GM18909 (cell line): ENCODE data around the gene GLI1.
"Not testable (repeated sequence)": the region's sequence is repeated elsewhere in the genome, so short reads cannot be mapped to it uniquely, and the experiment has no call there.

ENCODE experiments used
- ATAC-seq: cut with Tn5 transposase; IDR thresholded peaks from one replicate; pipeline ENCODE4 v1.9.1; 2021; ENCODE audit warnings: mild to moderate bottlenecking; ENCODE audit not compliant: unreplicated experiment, poor library complexity

GLI1 gene

DNA sequence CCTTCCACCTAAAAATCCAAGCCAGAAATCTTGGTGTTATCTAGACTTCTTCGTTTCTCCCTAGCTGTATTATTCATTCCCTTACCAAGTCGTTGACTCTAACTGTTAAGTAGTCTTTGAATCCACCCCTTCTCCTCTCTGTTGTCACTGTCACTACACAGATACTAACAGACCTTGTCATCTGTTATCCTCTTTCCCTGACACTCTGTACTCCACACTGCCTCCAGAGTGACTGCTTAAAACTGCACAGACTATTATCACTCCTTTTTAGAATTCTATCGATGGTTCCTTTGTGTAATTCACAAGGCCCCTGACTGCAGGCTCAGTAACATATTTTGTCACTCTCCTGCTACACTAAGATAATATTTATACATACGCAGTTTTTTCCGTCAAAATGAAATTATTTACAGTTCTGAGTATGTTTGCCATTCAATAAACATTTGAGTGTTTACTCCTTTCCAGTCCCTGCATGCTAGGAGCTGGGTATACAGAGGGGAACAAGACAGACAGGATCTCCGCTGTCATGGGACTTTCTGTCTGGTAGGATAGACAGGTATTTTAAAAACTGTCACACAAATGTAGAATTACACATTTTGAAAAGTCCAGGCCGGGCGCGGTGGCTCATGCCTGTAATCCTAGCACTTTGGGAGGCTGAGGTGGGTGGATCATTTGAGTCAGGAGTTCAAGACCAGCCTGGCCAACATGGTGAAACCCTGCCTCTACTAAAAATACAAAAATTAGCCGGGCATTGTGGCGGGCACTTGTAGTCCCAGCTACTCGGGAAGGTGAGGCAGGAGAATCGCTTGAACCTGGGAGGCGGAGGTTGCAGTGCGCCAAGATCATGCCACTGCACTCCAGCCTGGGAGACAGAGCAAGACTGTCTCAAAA is 32.1 kb downstream of the GLI1 start:
- no peak for ATAC-seq

DNA sequence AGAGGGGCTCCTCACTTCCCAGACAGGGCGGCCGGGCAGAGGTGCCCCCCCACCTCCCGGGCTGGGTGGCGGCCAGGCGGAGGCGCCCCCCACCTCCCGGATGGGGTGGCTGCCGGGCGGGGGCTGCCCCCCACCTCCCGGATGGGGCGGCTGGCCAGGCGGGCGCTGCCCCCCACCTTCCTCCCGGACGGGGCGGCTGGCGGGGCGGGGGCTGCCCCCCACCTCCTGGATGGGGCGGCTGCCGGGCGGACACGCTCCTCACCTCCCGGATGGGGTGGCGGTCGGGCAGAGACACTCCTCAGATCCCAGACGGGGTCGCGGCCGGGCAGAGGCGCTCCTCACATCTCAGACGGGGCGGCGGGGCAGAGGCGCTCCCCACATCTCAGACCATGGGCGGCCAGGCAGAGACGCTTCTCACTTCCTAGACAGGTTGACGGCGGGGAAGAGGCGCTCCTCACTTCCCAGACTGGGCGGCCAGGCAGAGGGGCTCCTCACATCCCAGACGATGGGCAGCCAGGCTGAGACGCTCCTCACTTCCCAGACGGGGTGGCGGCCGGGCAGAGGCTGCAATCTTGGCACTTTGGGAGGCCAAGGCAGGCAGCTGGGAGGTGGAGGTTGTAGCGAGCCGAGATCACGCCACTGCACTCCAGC is 35.6 kb downstream of the GLI1 start:
- not testable (repeated sequence) for ATAC-seq

DNA sequence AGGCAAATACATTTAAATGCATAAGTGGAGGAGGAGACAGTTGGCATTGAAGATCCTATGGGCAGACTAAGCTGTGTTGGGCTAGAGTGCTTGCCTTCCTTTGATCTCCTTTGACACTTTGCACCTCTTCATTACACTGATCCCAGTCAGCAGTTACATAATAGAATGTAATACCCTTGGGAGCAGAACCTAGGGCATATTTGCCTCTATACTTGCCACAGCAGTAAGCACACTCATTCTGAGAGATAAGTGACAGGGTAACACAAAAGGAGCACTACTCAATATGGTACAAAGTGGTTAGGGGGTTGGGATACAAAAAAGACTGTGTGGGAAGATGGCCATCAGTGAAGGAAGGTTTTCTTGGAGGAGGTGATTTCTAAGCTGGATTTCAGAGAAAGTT is 37.2 kb downstream of the GLI1 start:
- ATAC-seq: no peak

DNA sequence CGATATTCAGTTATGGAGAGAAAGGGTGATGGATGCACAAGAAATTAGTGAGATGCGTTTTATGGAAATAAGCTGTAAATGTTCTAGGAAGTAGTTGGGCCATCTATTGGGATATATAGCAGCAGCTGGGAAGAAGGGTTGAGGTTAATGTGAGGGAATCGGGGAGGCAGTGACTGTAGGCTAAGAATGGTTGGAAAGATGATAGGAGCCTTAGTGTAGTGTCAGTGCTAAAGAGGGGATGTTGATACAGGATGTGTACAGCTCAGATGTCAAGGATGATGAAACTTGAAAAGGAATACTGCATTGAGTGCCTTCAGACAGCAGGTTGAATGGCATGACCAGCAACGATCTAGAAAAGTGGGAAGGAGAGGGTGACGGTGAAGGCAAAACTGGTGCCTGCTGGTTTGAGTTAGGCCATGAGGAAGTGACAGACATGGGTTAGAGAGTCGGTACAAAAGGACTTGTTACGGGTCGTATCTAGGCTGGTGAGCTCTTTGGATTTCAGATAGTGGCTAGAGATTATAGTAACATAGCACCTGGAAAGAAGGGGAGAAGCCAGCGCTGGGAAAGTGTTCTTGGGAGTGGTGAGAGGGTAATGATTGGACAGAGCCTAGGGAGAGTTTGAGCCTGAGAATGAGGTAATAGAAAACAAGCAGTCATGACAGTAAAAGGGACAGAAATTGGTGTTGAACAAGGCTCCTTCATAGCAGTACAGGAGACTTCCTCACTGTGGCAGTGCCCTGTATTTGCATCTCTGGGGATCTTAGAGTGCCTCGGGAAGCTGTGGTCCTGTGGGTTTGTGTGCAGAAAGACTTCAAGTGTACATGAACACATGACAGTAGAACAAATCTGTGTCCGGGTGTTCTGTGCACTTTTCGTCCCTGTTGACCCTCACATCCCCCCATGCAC is 37.9 kb downstream of the GLI1 start:
- no peak for ATAC-seq

DNA sequence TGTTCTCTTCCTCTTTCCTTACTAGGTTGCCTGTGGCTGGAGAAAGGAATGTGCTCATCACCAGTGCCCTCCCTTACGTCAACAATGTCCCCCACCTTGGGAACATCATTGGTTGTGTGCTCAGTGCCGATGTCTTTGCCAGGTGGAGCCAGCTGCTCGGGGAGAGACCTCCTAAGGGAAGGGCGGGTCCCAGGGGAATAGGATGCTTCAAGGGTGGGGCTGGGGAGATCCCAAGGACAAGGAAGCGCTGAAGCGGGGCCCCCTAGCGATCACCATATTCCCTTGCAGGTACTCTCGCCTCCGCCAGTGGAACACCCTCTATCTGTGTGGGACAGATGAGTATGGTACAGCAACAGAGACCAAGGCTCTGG is 38.5 kb downstream of the GLI1 start:
- no peak for ATAC-seq

DNA sequence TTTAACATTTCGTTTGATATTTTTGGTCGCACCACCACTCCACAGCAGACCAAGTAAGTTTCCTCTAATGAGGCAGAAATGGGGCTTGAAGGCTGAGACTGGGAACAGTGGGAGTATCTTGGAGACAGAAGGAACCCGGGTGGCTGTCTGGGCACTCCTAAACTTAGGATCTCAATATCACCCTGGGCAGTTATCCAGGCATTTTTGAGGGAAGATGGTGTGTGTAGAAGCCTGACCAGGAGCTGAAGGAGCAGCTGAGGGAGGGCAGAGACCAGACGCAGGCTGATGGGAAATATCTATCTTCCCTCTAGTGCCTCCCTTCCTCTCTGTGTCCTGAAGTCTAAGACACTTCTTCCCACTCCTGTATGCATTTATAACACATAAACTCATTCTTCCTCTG is 39.0 kb downstream of the GLI1 start:
- no peak for ATAC-seq

DNA sequence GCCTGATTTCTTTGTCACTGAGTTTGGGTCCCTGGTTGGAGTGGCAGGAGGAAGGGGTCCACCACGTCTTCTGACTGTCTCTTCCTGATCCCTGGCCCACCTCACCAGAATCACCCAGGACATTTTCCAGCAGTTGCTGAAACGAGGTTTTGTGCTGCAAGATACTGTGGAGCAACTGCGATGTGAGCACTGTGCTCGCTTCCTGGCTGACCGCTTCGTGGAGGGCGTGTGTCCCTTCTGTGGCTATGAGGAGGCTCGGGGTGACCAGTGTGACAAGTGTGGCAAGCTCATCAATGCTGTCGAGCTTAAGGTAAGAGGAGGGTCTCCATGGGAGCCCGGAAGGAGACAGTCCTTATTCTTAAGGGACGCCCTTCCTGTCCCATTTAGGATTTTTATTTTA is 40.6 kb downstream of the GLI1 start:
- ATAC-seq: no peak

DNA sequence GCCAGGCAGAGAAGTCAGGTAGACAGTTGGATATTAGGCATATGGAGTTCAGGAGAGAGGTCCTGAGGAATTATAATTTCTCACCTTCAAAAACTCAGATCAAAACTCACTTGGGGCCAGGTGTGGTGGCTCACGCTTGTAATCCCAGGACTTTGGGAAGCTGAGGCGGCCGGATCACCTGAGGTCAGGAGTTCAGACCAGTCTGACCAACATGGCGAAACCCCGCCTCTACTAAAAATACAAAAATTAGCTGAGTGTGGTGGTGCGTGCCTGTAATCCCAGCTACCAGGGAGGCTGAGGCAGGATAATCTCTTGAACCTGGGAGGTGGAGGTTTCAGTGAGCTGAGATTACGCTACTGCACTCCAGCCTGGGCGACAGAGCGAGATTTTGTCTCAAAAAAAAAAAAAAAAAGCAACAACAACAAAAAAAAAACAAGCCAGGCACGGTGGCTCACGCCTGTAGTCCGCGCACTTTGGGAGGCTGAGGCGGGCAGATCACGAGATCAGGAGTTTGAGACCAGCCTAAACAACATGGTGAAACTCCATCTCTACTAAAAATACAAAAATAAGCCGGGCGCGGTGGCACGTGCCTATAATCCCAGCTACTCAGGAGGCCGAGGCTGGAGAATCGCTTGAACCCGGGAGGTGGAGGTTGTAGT is 42.9 kb downstream of the GLI1 start:
- not testable (repeated sequence) for ATAC-seq

DNA sequence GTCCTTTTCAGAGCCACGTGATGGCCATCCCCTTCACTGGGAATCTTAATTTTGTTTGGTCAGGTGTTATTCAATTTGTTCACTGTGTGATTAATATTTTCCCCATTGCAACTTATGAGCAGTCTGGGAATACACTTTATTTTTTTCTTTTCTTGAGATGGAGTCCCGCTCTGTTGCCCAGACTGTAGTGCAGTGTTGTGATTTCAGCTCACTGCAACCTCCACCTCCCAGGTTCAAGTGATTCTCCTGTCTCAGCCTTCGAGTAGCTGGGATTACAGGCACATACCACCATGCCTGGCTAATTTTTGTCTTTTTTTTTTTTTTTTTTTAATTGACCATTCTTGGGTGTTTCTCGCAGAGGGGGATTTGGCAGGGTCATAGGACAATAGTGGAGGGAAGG is 47.0 kb downstream of the GLI1 start:
- not testable (repeated sequence) for ATAC-seq

DNA sequence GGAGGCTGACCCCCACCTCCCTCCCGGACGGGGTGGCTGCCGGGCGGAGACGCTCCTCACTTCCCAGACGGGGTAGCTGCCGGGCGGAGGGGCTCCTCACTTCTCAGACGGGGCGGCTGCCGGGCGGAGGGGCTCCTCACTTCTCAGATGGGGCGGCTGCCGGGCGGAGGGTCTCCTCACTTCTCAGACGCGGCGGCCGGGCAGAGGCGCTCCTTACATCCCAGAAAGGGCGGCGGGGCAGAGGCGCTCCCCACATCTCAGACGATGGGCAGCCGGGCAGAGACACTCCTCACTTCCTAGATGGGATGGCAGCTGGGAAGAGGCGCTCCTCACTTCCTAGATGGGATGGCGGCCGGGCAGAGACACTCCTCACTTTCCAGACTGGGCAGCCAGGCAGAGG is 48.2 kb downstream of the GLI1 start:
- not testable (repeated sequence) for ATAC-seq

DNA sequence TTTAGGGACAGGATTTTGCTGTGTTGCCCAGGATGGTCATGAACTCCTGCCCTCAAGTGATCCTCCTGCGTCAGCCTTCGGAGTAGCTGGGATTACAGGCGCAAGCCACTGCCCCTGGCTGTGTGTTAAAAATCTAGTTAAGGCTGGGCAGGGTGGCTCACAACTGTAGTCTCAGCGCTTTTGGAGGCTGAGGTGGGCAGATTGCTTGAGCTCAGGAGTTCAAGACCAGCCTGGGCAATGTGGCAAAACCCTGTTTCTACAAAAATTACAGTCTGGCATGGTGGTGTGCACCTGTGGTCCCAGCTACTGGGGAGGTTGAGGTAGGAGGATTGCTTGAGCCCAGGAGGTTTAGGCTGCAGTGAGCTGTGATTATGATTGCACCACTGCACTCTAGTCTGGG is 51.6 kb downstream of the GLI1 start:
- no peak for ATAC-seq

DNA sequence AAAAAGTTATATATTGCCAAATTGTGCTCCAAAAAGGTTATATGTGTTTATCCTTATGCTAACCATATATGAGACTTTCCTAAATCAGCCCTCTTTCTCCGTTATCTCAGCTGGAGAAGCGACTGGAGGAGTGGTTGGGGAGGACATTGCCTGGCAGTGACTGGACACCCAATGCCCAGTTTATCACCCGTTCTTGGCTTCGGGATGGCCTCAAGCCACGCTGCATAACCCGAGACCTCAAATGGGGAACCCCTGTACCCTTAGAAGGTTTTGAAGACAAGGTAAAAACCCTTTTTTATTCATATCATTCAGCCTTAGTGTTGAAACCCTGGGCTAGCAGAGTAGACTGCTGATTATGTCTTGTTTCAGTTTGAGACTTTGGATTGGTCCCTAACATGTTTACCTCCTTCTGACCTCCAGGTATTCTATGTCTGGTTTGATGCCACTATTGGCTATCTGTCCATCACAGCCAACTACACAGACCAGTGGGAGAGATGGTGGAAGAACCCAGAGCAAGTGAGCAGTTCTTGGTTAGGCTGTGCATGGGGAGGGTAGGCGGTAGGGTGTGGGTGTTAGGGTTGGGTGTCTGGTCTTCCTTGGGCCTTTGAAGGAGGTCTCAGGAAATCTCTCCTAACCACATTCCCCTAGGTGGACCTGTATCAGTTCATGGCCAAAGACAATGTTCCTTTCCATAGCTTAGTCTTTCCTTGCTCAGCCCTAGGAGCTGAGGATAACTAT is 52.2 kb downstream of the GLI1 start:
- ATAC-seq: no peak

DNA sequence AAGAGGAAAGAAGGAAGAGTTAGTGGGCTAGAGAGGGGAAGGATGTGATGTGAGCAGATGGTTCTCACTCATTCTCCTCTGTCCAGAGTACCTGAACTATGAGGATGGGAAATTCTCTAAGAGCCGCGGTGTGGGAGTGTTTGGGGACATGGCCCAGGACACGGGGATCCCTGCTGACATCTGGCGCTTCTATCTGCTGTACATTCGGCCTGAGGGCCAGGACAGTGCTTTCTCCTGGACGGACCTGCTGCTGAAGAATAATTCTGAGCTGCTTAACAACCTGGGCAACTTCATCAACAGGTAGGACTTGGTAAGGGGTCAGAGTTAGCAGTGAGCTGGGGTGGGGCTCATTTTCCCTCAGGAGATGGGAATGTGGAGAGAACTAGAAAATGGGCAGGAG is 53.1 kb downstream of the GLI1 start:
- no peak for ATAC-seq

DNA sequence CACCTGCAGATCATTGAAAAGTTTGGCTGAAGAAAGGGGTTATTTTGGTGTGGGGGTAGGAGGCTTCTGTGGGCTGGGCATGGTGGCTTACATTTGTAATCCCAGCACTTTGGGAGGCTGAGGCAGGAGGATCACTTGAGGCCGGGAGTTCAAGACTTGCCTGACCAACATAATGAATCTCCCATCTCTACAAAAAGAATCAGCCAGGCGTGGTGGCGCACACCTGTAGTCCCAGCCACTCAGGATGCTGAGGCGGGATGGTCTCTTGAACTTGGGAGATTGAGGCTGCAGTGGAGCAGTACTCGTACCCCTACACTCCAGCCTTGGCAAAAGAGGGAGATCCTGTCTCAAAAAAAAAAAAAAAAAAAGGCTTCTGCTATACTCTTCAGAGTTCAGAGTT is 53.7 kb downstream of the GLI1 start:
- no peak for ATAC-seq

DNA sequence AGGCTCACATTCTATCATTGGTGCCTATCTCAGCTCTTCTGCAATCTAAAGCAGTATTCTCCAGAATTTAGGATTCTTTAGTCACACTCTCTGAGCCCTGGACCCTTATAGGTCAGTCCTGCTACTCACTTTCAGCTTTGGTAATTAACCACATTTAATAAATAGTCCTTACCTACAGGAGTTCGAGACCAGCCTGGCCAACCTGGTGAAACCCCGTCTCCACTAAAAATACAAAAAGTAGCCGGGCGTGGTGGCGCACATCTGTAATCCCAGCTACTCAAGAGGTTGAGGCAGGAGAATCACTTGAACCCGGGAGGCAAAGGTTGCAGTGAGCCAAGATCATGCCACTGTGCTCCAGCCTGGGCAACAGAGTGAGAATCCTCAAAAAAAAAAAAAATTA is 54.1 kb downstream of the GLI1 start:
- ATAC-seq: not testable (repeated sequence)

DNA sequence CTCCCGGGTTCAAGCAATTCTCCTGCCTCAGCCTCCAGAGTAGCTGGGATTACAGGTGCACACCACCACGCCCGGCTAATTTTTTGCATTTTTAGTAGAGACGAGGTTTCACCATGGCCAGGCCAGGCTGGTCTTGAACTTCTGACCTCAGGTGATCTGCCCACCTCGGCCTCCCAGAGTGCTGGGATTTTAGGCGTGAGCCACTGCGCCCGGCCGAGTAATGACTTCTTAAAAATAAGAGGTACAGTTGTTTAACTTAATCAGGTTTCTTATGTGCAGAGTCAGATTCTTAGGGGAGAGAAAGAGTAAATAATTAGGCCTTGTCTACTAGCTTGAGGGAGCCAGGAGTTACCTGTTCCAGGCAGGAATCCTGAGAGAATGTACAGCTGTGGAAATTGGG is 54.7 kb downstream of the GLI1 start:
- not testable (repeated sequence) for ATAC-seq

DNA sequence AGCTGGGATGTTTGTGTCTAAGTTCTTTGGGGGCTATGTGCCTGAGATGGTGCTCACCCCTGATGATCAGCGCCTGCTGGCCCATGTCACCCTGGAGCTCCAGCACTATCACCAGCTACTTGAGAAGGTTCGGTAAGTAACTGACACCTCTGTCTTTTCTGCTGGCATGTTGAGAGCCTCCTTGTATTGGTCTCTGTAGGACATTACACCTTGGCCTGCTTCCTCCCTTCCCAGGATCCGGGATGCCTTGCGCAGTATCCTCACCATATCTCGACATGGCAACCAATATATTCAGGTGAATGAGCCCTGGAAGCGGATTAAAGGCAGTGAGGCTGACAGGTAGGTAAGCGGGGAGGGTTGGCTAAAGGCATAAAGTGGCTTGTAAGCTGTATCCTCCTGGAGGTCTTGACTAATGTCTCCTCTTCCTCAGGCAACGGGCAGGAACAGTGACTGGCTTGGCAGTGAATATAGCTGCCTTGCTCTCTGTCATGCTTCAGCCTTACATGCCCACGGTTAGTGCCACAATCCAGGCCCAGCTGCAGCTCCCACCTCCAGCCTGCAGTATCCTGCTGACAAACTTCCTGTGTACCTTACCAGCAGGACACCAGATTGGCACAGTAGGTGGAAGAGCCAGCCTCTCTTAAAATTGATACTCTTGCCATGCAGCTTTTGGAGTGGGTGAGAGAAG is 55.3 kb downstream of the GLI1 start:
- ATAC-seq: no peak

DNA sequence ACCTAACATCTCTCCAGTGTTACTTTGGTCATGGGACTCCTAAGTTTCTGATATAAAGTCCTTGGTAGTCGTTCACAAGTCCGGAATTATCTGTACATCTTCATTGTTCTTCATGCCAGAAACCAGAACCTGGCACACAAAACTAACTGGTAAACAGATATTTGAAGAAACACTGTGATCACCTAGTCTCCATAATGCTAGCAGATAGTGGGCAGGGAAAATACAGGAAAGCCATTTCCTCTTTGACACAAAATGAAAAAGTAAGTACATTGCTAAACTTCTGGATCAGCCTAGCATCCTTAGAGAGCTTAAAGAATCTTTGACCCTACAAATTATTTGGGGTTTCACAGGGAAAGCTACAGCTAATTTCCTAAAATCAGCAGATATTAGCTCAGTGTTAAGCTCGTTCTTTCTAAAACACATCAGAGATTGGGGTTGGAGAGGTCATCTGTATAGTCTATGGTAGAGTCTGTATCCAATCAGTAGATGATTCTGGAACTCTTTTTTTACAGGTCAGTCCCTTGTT is 55.9 kb downstream of the GLI1 start:
- ATAC-seq: no peak
